Lower leg skin (tissue), 3 donors: Measurements from ENCODE around the gene UMAD1.

Experiments
- POLR2A ChIP-seq, 2 donors: fragments of 450-650 bp; IDR thresholded peaks; one replicate each; pipeline ENCODE4 v1.6.1; 2016 to 2017; ENCODE audit warnings: antibody characterized with exemption in 2 of 2, mild to moderate bottlenecking in 1 of 2, moderate library complexity in 1 of 2
- TF ChIP-seq, protein P1 (sequence below), 3 donors: fragments of 450-650 bp; IDR thresholded peaks; one replicate each; pipeline ENCODE4 v1.5.1; 2016; ENCODE audit warnings: antibody characterized with exemption in 3 of 3, mild to moderate bottlenecking in 3 of 3, moderate library complexity in 2 of 3

DNA sequence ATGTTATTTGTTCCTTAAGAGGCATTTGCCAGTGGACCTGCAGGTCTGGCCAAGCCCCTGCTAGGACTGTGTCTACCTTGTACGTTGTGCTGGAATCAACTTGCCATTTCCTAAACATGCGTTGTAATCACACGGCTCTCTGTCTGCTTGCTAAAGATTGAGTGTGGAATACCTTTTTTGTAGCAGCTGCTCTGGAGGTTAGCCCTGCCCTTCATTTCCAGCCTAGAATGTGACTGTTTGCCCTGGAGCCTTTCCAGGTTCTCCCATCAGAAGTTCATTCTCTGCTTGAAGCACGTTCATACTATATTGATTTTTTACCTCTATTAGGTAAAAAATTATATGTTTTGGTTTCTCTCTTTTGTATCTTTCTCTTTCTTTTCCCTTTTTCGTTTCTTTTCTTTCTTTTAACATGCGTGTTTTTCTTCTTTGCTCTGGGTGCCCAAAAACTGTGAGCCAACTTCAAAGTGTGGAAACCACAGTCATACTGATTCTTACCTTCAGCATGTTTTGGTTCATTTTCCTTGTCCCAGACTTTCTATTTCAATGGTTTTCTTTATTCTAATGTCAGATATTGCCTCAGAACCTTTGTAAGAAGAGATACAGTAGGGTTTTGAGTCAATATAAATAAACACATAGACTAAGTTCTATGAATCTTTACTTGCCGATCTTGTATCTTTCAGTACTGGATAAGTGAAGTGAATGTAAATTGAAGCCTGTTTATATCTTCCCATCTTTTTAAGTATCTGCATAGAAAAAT lies 189.7 kb downstream of the UMAD1 start:
- TF ChIP-seq, protein P1, sequence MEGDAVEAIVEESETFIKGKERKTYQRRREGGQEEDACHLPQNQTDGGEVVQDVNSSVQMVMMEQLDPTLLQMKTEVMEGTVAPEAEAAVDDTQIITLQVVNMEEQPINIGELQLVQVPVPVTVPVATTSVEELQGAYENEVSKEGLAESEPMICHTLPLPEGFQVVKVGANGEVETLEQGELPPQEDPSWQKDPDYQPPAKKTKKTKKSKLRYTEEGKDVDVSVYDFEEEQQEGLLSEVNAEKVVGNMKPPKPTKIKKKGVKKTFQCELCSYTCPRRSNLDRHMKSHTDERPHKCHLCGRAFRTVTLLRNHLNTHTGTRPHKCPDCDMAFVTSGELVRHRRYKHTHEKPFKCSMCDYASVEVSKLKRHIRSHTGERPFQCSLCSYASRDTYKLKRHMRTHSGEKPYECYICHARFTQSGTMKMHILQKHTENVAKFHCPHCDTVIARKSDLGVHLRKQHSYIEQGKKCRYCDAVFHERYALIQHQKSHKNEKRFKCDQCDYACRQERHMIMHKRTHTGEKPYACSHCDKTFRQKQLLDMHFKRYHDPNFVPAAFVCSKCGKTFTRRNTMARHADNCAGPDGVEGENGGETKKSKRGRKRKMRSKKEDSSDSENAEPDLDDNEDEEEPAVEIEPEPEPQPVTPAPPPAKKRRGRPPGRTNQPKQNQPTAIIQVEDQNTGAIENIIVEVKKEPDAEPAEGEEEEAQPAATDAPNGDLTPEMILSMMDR (IDR thresholded peaks at IDR 0.05): no peak
- no peak for TF ChIP-seq POLR2A (IDR thresholded peaks at IDR 0.05)
